HCT116 (cell line): ENCODE measurements around the gene HINT2. TPM values are rescaled to one million over a fixed set of nuclear protein-coding genes. Genes with fewer than 3 reads are reported as not detected.

Source experiments
- ATAC-seq: fragments of 200-7000 bp; cut with Tn5 transposase; 2 replicates; pipeline ENCODE4 v1.9.1; 2020; ENCODE audit warnings: mild to moderate bottlenecking, moderate library complexity
- BruUV-seq: library from RNA; stranded (reverse); fragments of 400-500 nt; replicated peaks from 2 replicates; lab custom pipeline; 2021; lab: Mats Ljungman, UMichigan
- CTCF ChIA-PET: fragments of 300-600 bp; sonication (Branson Sonifier 250); formaldehyde crosslinking; loops from one replicate; lab custom pipeline; 2021; ENCODE audit warnings: antibody characterized with exemption; lab: Charles Lee
- POLR2A ChIA-PET: fragments of 300-600, 350-600 bp; sonication (Branson Sonifier 250); formaldehyde crosslinking; loops from one replicate; lab custom pipeline; 2021; ENCODE audit warnings: antibody characterized with exemption; lab: Charles Lee
- RAD21 ChIA-PET, 2 experiments: fragments of 300-600 bp; sonication (Branson Sonifier 250); formaldehyde crosslinking; loops; one replicate each; lab custom pipeline; 2023; ENCODE audit warnings: low total read pairs in 2 of 2; ENCODE audit not compliant: uncharacterized antibody in 2 of 2, unreplicated experiment in 2 of 2, low non-redundant PET in 1 of 2; lab: Charles Lee
- DNase-seq: peaks from one replicate; pipeline ENCODE4 v3.0.0-alpha.2; 2010; ENCODE audit warnings: low read depth, low spot score
- H2AFZ ChIP-seq: fragments of 200-600 bp; shearing (Covaris generic), sonication (generic); 2 replicates; pipeline ENCODE4 v1.6.1; 2017; ENCODE audit warnings: low read depth, mixed run types, mixed read lengths, antibody characterized with exemption, low read length; ENCODE audit not compliant: poor library complexity, severe bottlenecking
- H3K27ac ChIP-seq: 2 replicates; pipeline ENCODE4 v1.5.1; 2012; ENCODE audit warnings: low read depth, low read length
- H3K27me3 ChIP-seq: fragments of 200-600 bp; sonication (generic); 2 replicates; pipeline ENCODE4 v1.6.1; 2016; ENCODE audit warnings: mixed run types, low read length, mixed read lengths; ENCODE audit not compliant: insufficient read depth
- H3K36me3 ChIP-seq, 2 experiments: fragments of 200-500 bp in 1 of 2; fragments of 200-600 bp in 1 of 2; sonication (Bioruptor generic) in 1 of 2; sonication (generic) in 1 of 2; 2 replicates each; pipeline versions ENCODE4 v1.5.1 to v1.6.1; 2014 to 2016; ENCODE audit warnings: low read length in 2 of 2, inconsistent platforms in 1 of 2, mixed read lengths in 1 of 2, mixed run types in 1 of 2; ENCODE audit not compliant: insufficient read depth in 2 of 2, control insufficient read depth in 1 of 2
- H3K4me1 ChIP-seq, 2 experiments: fragments of 200-600 bp in 1 of 2; sonication (generic) in 1 of 2; 2 replicates each; pipeline versions ENCODE4 v1.5.1 to v1.6.1; 2012 to 2017; ENCODE audit warnings: low read length in 2 of 2, inconsistent platforms in 1 of 2, mild to moderate bottlenecking in 1 of 2, mixed read lengths in 1 of 2, mixed run types in 1 of 2, moderate library complexity in 1 of 2; ENCODE audit not compliant: insufficient read depth in 2 of 2, control insufficient read depth in 1 of 2
- H3K4me2 ChIP-seq: fragments of 200-600 bp; sonication (generic); 2 replicates; pipeline ENCODE4 v1.6.1; 2017; ENCODE audit warnings: mixed run types, low read length, mixed read lengths
- H3K4me3 ChIP-seq, 2 experiments: fragments of 200-600 bp in 1 of 2; sonication (generic) in 1 of 2; replicated peaks in 1 of 2; 2 replicates each; pipeline ENCODE4 v1.5.1; 2011 to 2016; ENCODE audit warnings: low read length in 2 of 2, control low read depth in 1 of 2, low read depth in 1 of 2, mild to moderate bottlenecking in 1 of 2, mixed read lengths in 1 of 2, mixed run types in 1 of 2
- H3K79me2 ChIP-seq: fragments of 200-600 bp; sonication (generic); 2 replicates; pipeline ENCODE4 v1.6.1; 2017; ENCODE audit warnings: mild to moderate bottlenecking, mixed run types, low read length, moderate library complexity, mixed read lengths; ENCODE audit not compliant: insufficient read depth
- H3K9ac ChIP-seq: fragments of 200-600 bp; sonication (generic); 2 replicates; pipeline ENCODE4 v1.6.1; 2016; ENCODE audit warnings: low read length, mixed read lengths
- H3K9me2 ChIP-seq: fragments of 200-600 bp; sonication (generic), shearing (Covaris generic); 2 replicates; pipeline ENCODE4 v1.6.1; 2017; ENCODE audit warnings: mixed run types, mild to moderate bottlenecking, moderate library complexity; ENCODE audit not compliant: insufficient read depth
- H3K9me3 ChIP-seq, 2 experiments: fragments of 200-500 bp in 1 of 2; fragments of 200-600 bp in 1 of 2; sonication (Bioruptor generic) in 1 of 2; sonication (generic) in 1 of 2; 2 replicates each; pipeline ENCODE4 v1.6.1; 2014 to 2017; ENCODE audit warnings: low read length in 2 of 2, mixed read lengths in 2 of 2, inconsistent platforms in 1 of 2, low read depth in 1 of 2, mild to moderate bottlenecking in 1 of 2, mixed run types in 1 of 2, moderate library complexity in 1 of 2; ENCODE audit not compliant: control insufficient read depth in 1 of 2, insufficient read depth in 1 of 2
- H4K20me1 ChIP-seq: fragments of 200-600 bp; sonication (generic), shearing (Covaris generic); 2 replicates; pipeline ENCODE4 v1.6.1; 2017; ENCODE audit warnings: mixed run types, mild to moderate bottlenecking, moderate library complexity; ENCODE audit not compliant: insufficient read depth
- ATF3 ChIP-seq: IDR thresholded peaks from 2 replicates; pipeline ENCODE4 v1.6.1; 2012
- REST ChIP-seq: IDR thresholded peaks from 2 replicates; pipeline ENCODE4 v1.6.1; 2012; ENCODE audit warnings: low read depth
- ZFX ChIP-seq: fragments of 450-650 bp; IDR thresholded peaks from 2 replicates; pipeline ENCODE4 v1.6.1; 2017
- ZNF274 ChIP-seq: fragments of 200-500 bp; sonication (Bioruptor generic); IDR thresholded peaks from 2 replicates; pipeline ENCODE4 v1.6.1; 2014; ENCODE audit warnings: mild to moderate bottlenecking, low read depth, low read length, inconsistent platforms
- intact Hi-C: fragments of 100-400 bp; cut with micrococcal nuclease; formaldehyde crosslinking; loops from 2 replicates; pipeline ENCODE4 v1.10.0; 2022
- total RNA-seq: library from RNA; stranded (reverse); gene quantifications from one replicate; pipeline ENCODE4 v1.2.1, GENCODE V29; 2021; ENCODE audit not compliant: unreplicated experiment

HINT2 gene
- total RNA-seq, 1 experiment from 2014 or later, result 49.0 TPM

GRCh38 chr9:35852267-35852815, 37.5 kb upstream of the HINT2 start:
- Histone ChIP-seq H3K4me2 (no peak overlapping the region), H3K4me3 (no peak overlapping the region), H3K4me1 (no peaks in the 10 kb centered on the region), H3K36me3 (no peaks in the 10 kb centered on the region), H3K9me2 (no peaks in the 10 kb centered on the region), H3K9ac (no peak overlapping the region), H4K20me1 (no peaks in the 10 kb centered on the region), H3K27ac (no peak overlapping the region), H3K9me3 (no peaks in the 10 kb centered on the region), H3K27me3 (no peaks in the 10 kb centered on the region), H2AFZ (no peak overlapping the region), H3K79me2 (no peaks in the 10 kb centered on the region)
- POLR2A ChIA-PET, result no interaction called here
- BruUV-seq, result no TSS peak
- CTCF ChIA-PET, result interaction anchor here (1.3 kb wide), 1 partner anchor 17 kb away, joined by 4 read pairs; no protein-coding TSS in a partner anchor
- intact Hi-C loops, result no loop called here
- DNase-seq, result no peak
- TF ChIP-seq ATF3, result no peak
- TF ChIP-seq ZNF274, result no peak
- TF ChIP-seq ZFX, result no peak
- no peak for TF ChIP-seq REST
- ATAC-seq, result no peak
- RAD21 ChIA-PET, result no interaction called here
